ENCODE results near the gene MTURN.

DNA sequence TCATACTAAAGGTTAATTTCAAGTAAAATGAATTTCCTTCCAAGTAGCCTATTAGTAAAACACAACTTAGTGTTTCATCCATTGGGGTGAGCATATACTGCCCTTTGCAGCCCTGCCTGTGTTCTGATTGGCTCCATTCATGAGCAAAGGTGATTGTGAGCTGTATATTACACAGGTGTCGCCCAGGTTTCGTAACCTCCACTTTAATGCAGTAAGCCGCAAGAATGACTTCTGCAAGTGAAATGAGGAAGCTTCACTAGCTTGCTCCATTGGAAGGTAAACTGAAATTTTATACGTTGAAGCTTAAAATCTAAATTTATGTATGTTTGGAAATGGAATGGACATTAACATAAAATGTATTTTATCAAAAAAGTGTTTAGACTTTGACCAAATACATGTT lies 24.4 kb downstream of the MTURN start:
- TF ChIP-seq, protein P1, sequence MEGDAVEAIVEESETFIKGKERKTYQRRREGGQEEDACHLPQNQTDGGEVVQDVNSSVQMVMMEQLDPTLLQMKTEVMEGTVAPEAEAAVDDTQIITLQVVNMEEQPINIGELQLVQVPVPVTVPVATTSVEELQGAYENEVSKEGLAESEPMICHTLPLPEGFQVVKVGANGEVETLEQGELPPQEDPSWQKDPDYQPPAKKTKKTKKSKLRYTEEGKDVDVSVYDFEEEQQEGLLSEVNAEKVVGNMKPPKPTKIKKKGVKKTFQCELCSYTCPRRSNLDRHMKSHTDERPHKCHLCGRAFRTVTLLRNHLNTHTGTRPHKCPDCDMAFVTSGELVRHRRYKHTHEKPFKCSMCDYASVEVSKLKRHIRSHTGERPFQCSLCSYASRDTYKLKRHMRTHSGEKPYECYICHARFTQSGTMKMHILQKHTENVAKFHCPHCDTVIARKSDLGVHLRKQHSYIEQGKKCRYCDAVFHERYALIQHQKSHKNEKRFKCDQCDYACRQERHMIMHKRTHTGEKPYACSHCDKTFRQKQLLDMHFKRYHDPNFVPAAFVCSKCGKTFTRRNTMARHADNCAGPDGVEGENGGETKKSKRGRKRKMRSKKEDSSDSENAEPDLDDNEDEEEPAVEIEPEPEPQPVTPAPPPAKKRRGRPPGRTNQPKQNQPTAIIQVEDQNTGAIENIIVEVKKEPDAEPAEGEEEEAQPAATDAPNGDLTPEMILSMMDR (IDR thresholded peaks at IDR 0.05): no peak
- TF ChIP-seq POLR2A (IDR thresholded peaks at IDR 0.05): no peak

Measured in adrenal gland (tissue), 5 donors.